Caco-2 (cell line): ENCODE data around the gene PCDHA13. TPM values are rescaled to one million over a fixed set of nuclear protein-coding genes. Genes with fewer than 3 reads are reported as not detected.

Source experiments
- BruUV-seq: library from RNA; stranded (reverse); fragments of 400-500 nt; replicated peaks from 2 replicates; lab custom pipeline; 2021; lab: Mats Ljungman, UMichigan
- CTCF ChIA-PET: fragments of 300-600 bp; sonication (Branson Sonifier 250); formaldehyde crosslinking; loops from one replicate; lab custom pipeline; 2022; ENCODE audit warnings: antibody characterized with exemption; lab: Charles Lee
- POLR2A ChIA-PET: fragments of 300-600 bp; sonication (Branson Sonifier 250); formaldehyde crosslinking; loops from one replicate; lab custom pipeline; 2022; ENCODE audit warnings: antibody characterized with exemption; lab: Charles Lee
- DNase-seq, 2 experiments: peaks; one replicate each; pipeline versions ENCODE4 v3.0.0 to v3.0.0-alpha.2; 2020 to 2022
- H3K27me3 ChIP-seq: replicated peaks from 2 replicates; pipeline ENCODE4 v1.6.0; 2011; ENCODE audit warnings: low read length; ENCODE audit not compliant: control insufficient read depth, insufficient read depth
- H3K36me3 ChIP-seq: 2 replicates; pipeline ENCODE4 v1.5.1; 2011; ENCODE audit warnings: low read length; ENCODE audit not compliant: control insufficient read depth, insufficient read depth
- H3K4me1 ChIP-seq: fragments of 250-450 bp; sonication (Bioruptor Pico); 2 replicates; pipeline ENCODE4 v1.5.1; 2020; ENCODE audit warnings: mild to moderate bottlenecking
- H3K4me3 ChIP-seq: 2 replicates; pipeline ENCODE4 v1.5.1; 2011; ENCODE audit warnings: low read depth, mild to moderate bottlenecking, control low read depth, low read length
- H3K9me3 ChIP-seq: fragments of 250-450 bp; sonication (Bioruptor Pico); 2 replicates; pipeline ENCODE4 v1.5.1; 2020; ENCODE audit warnings: mild to moderate bottlenecking, moderate library complexity
- H3K27ac Mint-ChIP-seq: one replicate; pipeline ENCODE4 v1.8.0; 2022; ENCODE audit warnings: mixed read lengths; ENCODE audit not compliant: unreplicated experiment
- H3K27me3 Mint-ChIP-seq: one replicate; pipeline ENCODE4 v1.8.0; 2022; ENCODE audit warnings: mixed read lengths; ENCODE audit not compliant: insufficient read depth, unreplicated experiment
- H3K36me3 Mint-ChIP-seq: one replicate; pipeline ENCODE4 v1.8.0; 2022; ENCODE audit warnings: mild to moderate bottlenecking, mixed read lengths; ENCODE audit not compliant: insufficient read depth, unreplicated experiment
- H3K4me1 Mint-ChIP-seq: one replicate; pipeline ENCODE4 v1.8.0; 2022; ENCODE audit warnings: low read depth, mixed read lengths; ENCODE audit not compliant: unreplicated experiment
- H3K4me3 Mint-ChIP-seq: one replicate; pipeline ENCODE4 v1.8.0; 2022; ENCODE audit warnings: mild to moderate bottlenecking, moderate library complexity, mixed read lengths; ENCODE audit not compliant: unreplicated experiment
- H3K9me3 Mint-ChIP-seq: one replicate; pipeline ENCODE4 v1.8.0; 2022; ENCODE audit warnings: mixed read lengths; ENCODE audit not compliant: unreplicated experiment
- intact Hi-C: fragments of 100-400 bp; cut with micrococcal nuclease; formaldehyde crosslinking; loops from one replicate; pipeline ENCODE4 v1.10.0; 2022; ENCODE audit not compliant: unreplicated experiment
- total RNA-seq: library from RNA; stranded (reverse); gene quantifications from 2 replicates; pipeline ENCODE4 v1.2.3, GENCODE V29; 2022
- TF ChIP-seq, protein P1 (sequence below), 2 experiments: fragments of 200-600 bp in 1 of 2; IDR thresholded peaks; 1 replicate in 1 of 2; 2 replicates in 1 of 2; pipeline versions ENCODE4 v1.5.1 to v1.8.0; 2011 to 2022; ENCODE audit warnings: antibody characterized with exemption in 1 of 2, control low read depth in 1 of 2, inconsistent platforms in 1 of 2, low read depth in 1 of 2, low read length in 1 of 2, mild to moderate bottlenecking in 1 of 2, moderate library complexity in 1 of 2; ENCODE audit not compliant: insufficient read depth in 1 of 2, severe bottlenecking in 1 of 2, unreplicated experiment in 1 of 2

PCDHA13 gene
- total RNA-seq, 1 experiment from 2014 or later: not detected

DNA sequence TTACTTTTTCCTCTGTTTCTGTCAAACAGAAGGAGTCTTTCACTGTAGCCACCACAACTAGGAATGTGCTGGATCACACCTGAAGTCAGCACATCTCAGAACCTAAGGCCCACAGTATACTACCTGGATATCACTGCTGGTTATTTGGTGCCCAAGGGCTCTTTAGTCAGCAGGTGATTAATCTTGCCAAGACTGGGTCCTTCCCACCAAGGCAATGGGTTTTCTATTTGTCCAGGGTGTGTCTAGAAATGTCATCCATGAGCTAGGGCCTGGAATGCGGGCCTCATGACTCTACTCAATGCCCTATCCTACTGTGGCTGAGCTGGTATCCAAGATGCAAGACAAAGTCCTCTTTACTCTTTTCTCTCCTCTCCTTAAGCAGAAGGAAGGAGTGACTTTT lies 34.4 kb downstream of the PCDHA13 start:
- Mint-ChIP-seq H3K4me3 (no peak overlapping the region), H3K27ac (no peak overlapping the region), H3K36me3 (no peaks in the 10 kb centered on the region), H3K9me3 (no peaks in the 10 kb centered on the region), H3K27me3 (no peaks in the 10 kb centered on the region), H3K4me1 (no peaks in the 10 kb centered on the region)
- Histone ChIP-seq H3K27me3 (no peaks in the 10 kb centered on the region), H3K4me1 (no peaks in the 10 kb centered on the region), H3K9me3 (no peaks in the 10 kb centered on the region), H3K4me3 (no peak overlapping the region), H3K36me3 (no peaks in the 10 kb centered on the region)
- intact Hi-C loops: no loop called here
- TF ChIP-seq, protein P1, sequence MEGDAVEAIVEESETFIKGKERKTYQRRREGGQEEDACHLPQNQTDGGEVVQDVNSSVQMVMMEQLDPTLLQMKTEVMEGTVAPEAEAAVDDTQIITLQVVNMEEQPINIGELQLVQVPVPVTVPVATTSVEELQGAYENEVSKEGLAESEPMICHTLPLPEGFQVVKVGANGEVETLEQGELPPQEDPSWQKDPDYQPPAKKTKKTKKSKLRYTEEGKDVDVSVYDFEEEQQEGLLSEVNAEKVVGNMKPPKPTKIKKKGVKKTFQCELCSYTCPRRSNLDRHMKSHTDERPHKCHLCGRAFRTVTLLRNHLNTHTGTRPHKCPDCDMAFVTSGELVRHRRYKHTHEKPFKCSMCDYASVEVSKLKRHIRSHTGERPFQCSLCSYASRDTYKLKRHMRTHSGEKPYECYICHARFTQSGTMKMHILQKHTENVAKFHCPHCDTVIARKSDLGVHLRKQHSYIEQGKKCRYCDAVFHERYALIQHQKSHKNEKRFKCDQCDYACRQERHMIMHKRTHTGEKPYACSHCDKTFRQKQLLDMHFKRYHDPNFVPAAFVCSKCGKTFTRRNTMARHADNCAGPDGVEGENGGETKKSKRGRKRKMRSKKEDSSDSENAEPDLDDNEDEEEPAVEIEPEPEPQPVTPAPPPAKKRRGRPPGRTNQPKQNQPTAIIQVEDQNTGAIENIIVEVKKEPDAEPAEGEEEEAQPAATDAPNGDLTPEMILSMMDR (IDR thresholded peaks at IDR 0.05; ENCODE audit: insufficient read depth in 1 of 2, low read depth in 1 of 2, low read length in 1 of 2, severe bottlenecking in 1 of 2, unreplicated experiment in 1 of 2): no peak
- no TSS peak for BruUV-seq
- POLR2A ChIA-PET: no interaction called here
- no peak for DNase-seq
- CTCF ChIA-PET: no interaction called here

DNA sequence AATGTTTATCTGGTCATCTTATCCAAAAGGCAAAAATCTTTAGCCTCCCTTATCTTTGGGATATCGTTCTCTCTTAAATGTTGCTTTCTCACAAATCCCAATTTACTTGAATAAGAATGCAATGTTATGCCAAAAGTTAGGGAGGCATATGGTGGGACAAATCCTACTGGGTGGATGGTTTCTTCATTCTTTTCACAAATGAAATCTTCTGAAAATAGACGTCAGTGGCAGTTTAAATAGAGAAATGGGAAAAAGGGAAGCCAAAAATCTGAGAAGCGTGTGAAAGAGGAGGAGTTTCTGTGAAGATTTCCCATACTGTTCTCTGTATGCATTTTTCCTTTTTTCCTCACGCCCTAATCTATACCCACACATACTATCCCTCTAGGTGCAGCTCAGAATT lies 41.7 kb downstream of the PCDHA13 start:
- Histone ChIP-seq H3K4me3 (no peak overlapping the region), H3K9me3 (no peaks in the 10 kb centered on the region), H3K4me1 (no peaks in the 10 kb centered on the region), H3K36me3 (no peaks in the 10 kb centered on the region), H3K27me3 (no peaks in the 10 kb centered on the region)
- CTCF ChIA-PET: no interaction called here
- POLR2A ChIA-PET: no interaction called here
- TF ChIP-seq, protein P1 (IDR thresholded peaks at IDR 0.05; ENCODE audit: insufficient read depth in 1 of 2, low read depth in 1 of 2, low read length in 1 of 2, severe bottlenecking in 1 of 2, unreplicated experiment in 1 of 2): no peak
- Mint-ChIP-seq H3K27ac (no peak overlapping the region), H3K9me3 (no peaks in the 10 kb centered on the region), H3K4me3 (no peak overlapping the region), H3K4me1 (no peaks in the 10 kb centered on the region), H3K36me3 (no peaks in the 10 kb centered on the region), H3K27me3 (no peaks in the 10 kb centered on the region)
- BruUV-seq: no TSS peak
- no peak for DNase-seq
- intact Hi-C loops: no loop called here

DNA sequence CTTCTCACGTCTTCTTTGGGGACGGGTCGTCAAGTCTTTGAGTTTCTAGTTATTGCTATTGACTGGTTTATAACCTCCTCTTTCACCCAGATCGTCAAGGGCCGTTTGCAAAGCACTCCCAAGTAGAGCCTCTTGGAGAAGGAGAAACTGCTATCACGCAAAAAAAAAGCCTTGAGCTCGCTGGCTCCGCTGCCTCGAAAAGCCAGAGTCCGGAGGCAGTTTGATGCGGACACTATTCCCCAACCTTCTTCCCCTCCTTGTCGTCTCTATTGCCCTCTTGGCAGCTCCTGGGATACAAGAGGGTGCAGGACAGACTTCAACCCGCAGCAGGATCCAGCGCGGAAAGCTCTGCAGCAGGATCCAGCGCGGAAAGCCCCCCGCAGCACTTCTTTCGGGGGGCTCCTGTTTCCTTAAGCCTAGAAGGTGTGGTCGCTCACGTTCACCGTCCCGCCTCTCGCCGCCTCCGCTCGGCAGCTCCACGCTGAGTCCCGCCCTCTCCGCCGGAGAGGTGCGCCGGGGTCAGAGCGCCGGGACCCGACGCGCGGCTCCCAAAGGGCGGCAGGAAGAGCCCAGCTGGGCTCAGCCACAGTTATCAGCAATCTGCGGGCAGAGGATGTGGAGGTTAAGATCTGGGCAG lies 44.0 kb downstream of the PCDHA13 start, which contains the start of gene PCDHAC1:
PCDHAC1 (plus strand) TSS at position 494 of the 637 bp plus-strand sequence. CDS start 594 bp downstream, outside the sequence.
- no peak for DNase-seq
- BruUV-seq: no TSS peak
- Mint-ChIP-seq H3K4me3 (no peak within 1 kb of the TSS), H3K9me3 (no peaks in the 10 kb centered on the region), H3K27ac (no peak within 1 kb of the TSS), H3K36me3 (no peaks in the 10 kb centered on the region), H3K27me3 (no peaks in the 10 kb centered on the region), H3K4me1 (no peaks in the 10 kb centered on the region)
- H3K4me3 ChIP-seq: no peak within 1 kb of the TSS
- intact Hi-C loops: no loop called here
- ChIA-PET CTCF (no interaction called here), POLR2A (no interaction called here)
- no peaks in the 10 kb centered on the region for H3K4me1 ChIP-seq
- H3K9me3 ChIP-seq: no peaks in the 10 kb centered on the region
- H3K36me3 ChIP-seq: no peaks in the 10 kb centered on the region
- TF ChIP-seq, protein P1 (IDR thresholded peaks at IDR 0.05; ENCODE audit: insufficient read depth in 1 of 2, low read depth in 1 of 2, low read length in 1 of 2, severe bottlenecking in 1 of 2, unreplicated experiment in 1 of 2): no peak
- H3K27me3 ChIP-seq: no peaks in the 10 kb centered on the region
